ENCODE results near the gene TMEM72.

TMEM72 gene

GRCh38 chr10:44890696-44891563, 20.2 kb upstream of the TMEM72 start:
- no peak for DNase-seq

- DNase-seq: no peak
Measured at GRCh38 chr10:44891721-44892120, 19.4 kb upstream of the TMEM72 start.

GRCh38 chr10:44893604-44894468, 17.3 kb upstream of the TMEM72 start:
- no peak for DNase-seq

- no peak for DNase-seq
Measured at GRCh38 chr10:44894691-44895090, 16.4 kb upstream of the TMEM72 start.

- DNase-seq: no peak
Measured at GRCh38 chr10:44895280-44895679, 15.9 kb upstream of the TMEM72 start.

- DNase-seq: no peak
Measured at GRCh38 chr10:44897049-44897448, 14.1 kb upstream of the TMEM72 start.

GRCh38 chr10:44898665-44899064, 12.5 kb upstream of the TMEM72 start:
- no peak for DNase-seq

GRCh38 chr10:44899450-44900080, 11.6 kb upstream of the TMEM72 start:
- DNase-seq: no peak

GRCh38 chr10:44902941-44903545, 8.1 kb upstream of the TMEM72 start:
- DNase-seq: no peak

GRCh38 chr10:44906486-44906885, 4.7 kb upstream of the TMEM72 start:
- DNase-seq: no peak

- DNase-seq: no peak
Measured at GRCh38 chr10:44907556-44907955, 3.6 kb upstream of the TMEM72 start.

- DNase-seq: no peak
Measured at GRCh38 chr10:44908066-44908749, 2.9 kb upstream of the TMEM72 start.

GRCh38 chr10:44908936-44909630, 2.1 kb upstream of the TMEM72 start:
- DNase-seq: no peak

GRCh38 chr10:44909910-44910309, 1.2 kb upstream of the TMEM72 start:
- no peak for DNase-seq

GRCh38 chr10:44910602-44911001, 535 bp upstream of the TMEM72 start:
- DNase-seq: no peak

GRCh38 chr10:44911951-44912350, 814 bp downstream of the TMEM72 start:
- no peak for DNase-seq

- no peak for DNase-seq
Measured at GRCh38 chr10:44913350-44914081, 2.4 kb downstream of the TMEM72 start.

GRCh38 chr10:44914891-44915290, 3.8 kb downstream of the TMEM72 start:
- no peak for DNase-seq

- no peak for DNase-seq
Measured at GRCh38 chr10:44916429-44916828, 5.3 kb downstream of the TMEM72 start.

GRCh38 chr10:44917848-44918247, 6.7 kb downstream of the TMEM72 start:
- DNase-seq: no peak

- DNase-seq: no peak
Measured at GRCh38 chr10:44920252-44920651, 9.1 kb downstream of the TMEM72 start.
